Left ventricle myocardium superior (tissue), 1 donor: ENCODE results near the gene CELA3A. TPM values are rescaled to one million over a fixed set of nuclear protein-coding genes. Genes with fewer than 3 reads are reported as not detected.

Experiments used
- total RNA-seq: library from RNA; stranded (reverse); fragmentation: NEBNext Ultra II Directional; extraction: Animal tissue kit (Norgen Biotek cat#: 25700); gene quantifications from one replicate; pipeline ENCODE4 v1.2.1, GENCODE V29; 2021
- donor health status: DM: no; HTN: yes; CAD: no; lungs with severe emphysema.

CELA3A gene
- total RNA-seq, 1 donor from 2014 or later = not detected

Other genes starting within 250 kb of the CELA3A start
- 40.3 TPM for gene USP48, start 218.5 kb upstream of the CELA3A start, total RNA-seq
- 0.20 TPM for gene LDLRAD2, start 189.4 kb upstream of the CELA3A start, total RNA-seq
- 269 TPM for gene HSPG2, start 64.3 kb upstream of the CELA3A start, total RNA-seq
- gene CELA3B, start 24.6 kb upstream of the CELA3A start, total RNA-seq = not detected
- 130 TPM for gene CDC42, start 51.1 kb downstream of the CELA3A start, total RNA-seq
- gene WNT4, start 141.4 kb downstream of the CELA3A start, total RNA-seq = 0.05 TPM